ENCODE measurements around the gene CYP1A1.

Gene CYP1A1

GRCh38 chr15:74683758-74684157 lies 41.6 kb downstream of the CYP1A1 start:
- no peak for DNase-seq

- no peak for DNase-seq
These were observed 42.4 kb downstream of the CYP1A1 start for GRCh38 chr15:74682954-74683353.

- no peak for DNase-seq
These were observed 44.9 kb downstream of the CYP1A1 start for GRCh38 chr15:74680456-74680855.

- DNase-seq = no peak
These were observed 48.5 kb downstream of the CYP1A1 start for GRCh38 chr15:74676801-74677200.

GRCh38 chr15:74674161-74674560 lies 51.2 kb downstream of the CYP1A1 start:
- no peak for DNase-seq

- DNase-seq = no peak
These were observed 55.7 kb downstream of the CYP1A1 start for GRCh38 chr15:74669627-74670026.

Data from NCI-H446 (cell line).